GM12874 (cell line): ENCODE results near the gene MAL.

ENCODE experiments used
- CTCF ChIP-seq: IDR thresholded peaks from 2 replicates; pipeline ENCODE4 v1.5.1; 2011; ENCODE audit warnings: low read depth, mild to moderate bottlenecking, control low read depth, low read length, moderate library complexity; ENCODE audit not compliant: insufficient read depth

MAL gene

GRCh38 chr2:94984964-94985575 is 40.4 kb upstream of the MAL start:
- no peak for TF ChIP-seq CTCF

- TF ChIP-seq CTCF, result no peak
These were observed 39.9 kb upstream of the MAL start for GRCh38 chr2:94985636-94986035.

GRCh38 chr2:94986392-94986963 is 39.0 kb upstream of the MAL start:
- TF ChIP-seq CTCF, result peak; percentile 75

GRCh38 chr2:94987074-94988020 is 38.2 kb upstream of the MAL start:
- no peak for TF ChIP-seq CTCF

- no peak for TF ChIP-seq CTCF
These were observed 34.6 kb upstream of the MAL start for GRCh38 chr2:94990956-94991355.

- no peak for TF ChIP-seq CTCF
These were observed 33.1 kb upstream of the MAL start for GRCh38 chr2:94992360-94992759.
